Spleen (tissue), 11 donors: ENCODE measurements around the gene SHISA9. TPM values are rescaled to one million over a fixed set of nuclear protein-coding genes. Genes with fewer than 3 reads are reported as not detected.

Source experiments
- DNase-seq: peaks from one replicate; pipeline ENCODE4 v3.0.0-alpha.2; 2020
- H3K27ac ChIP-seq, 8 donors: fragments of 200-600 bp; sonication (generic) in 7 of 8; 1 replicate in 4 of 8; 2 replicates in 4 of 8; pipeline versions ENCODE4 v1.5.0 to v1.8.0; 2016 to 2021; ENCODE audit warnings: inconsistent platforms in 4 of 8, mild to moderate bottlenecking in 4 of 8, moderate library complexity in 1 of 8
- H3K27me3 ChIP-seq, 7 donors: fragments of 200-600 bp; sonication (generic) in 6 of 7; replicated peaks in 1 of 7; 1 replicate in 4 of 7; 2 replicates in 3 of 7; pipeline versions ENCODE4 v1.5.0 to v1.8.0; 2016 to 2021; ENCODE audit warnings: inconsistent platforms in 3 of 7, mild to moderate bottlenecking in 1 of 7
- H3K36me3 ChIP-seq, 6 donors: fragments of 200-600 bp; sonication (generic) in 5 of 6; 1 replicate in 4 of 6; 2 replicates in 2 of 6; pipeline versions ENCODE4 v1.5.0 to v1.8.0; 2016 to 2021; ENCODE audit warnings: inconsistent platforms in 2 of 6
- H3K4me1 ChIP-seq, 6 donors: fragments of 200-600 bp; sonication (generic) in 5 of 6; 1 replicate in 3 of 6; 2 replicates in 3 of 6; pipeline versions ENCODE4 v1.5.0 to v1.8.0; 2016 to 2021; ENCODE audit warnings: inconsistent platforms in 3 of 6
- H3K4me3 ChIP-seq, 8 donors: fragments of 200-600 bp; sonication (generic) in 7 of 8; 1 replicate in 4 of 8; 2 replicates in 4 of 8; pipeline versions ENCODE4 v1.5.0 to v1.8.0; 2016 to 2021; ENCODE audit warnings: inconsistent platforms in 4 of 8, mild to moderate bottlenecking in 4 of 8, moderate library complexity in 2 of 8
- H3K9me3 ChIP-seq, 8 donors: fragments of 200-600 bp; sonication (generic) in 7 of 8; 1 replicate in 4 of 8; 2 replicates in 4 of 8; pipeline versions ENCODE4 v1.5.0 to v1.8.0; 2016 to 2021; ENCODE audit warnings: inconsistent platforms in 4 of 8
- CTCF ChIP-seq, 11 experiments: fragments of 200-600 bp in 7 of 11; fragments of 450-650 bp in 4 of 11; sonication (generic) in 4 of 11; IDR thresholded peaks in 8 of 11; conservative IDR thresholded peaks in 3 of 11; 1 replicate in 7 of 11; 2 replicates in 4 of 11; pipeline versions ENCODE4 v1.4.0 to v1.8.0; 2016 to 2021; ENCODE audit warnings: antibody characterized with exemption in 11 of 11, inconsistent platforms in 4 of 11, mild to moderate bottlenecking in 1 of 11
- POLR2A ChIP-seq, 3 donors: fragments of 450-650 bp; IDR thresholded peaks; one replicate each; pipeline ENCODE4 v1.5.1; 2017; ENCODE audit warnings: antibody characterized with exemption in 3 of 3, mild to moderate bottlenecking in 1 of 3
- POLR2AphosphoS5 ChIP-seq, 3 donors: sonication (generic); formaldehyde crosslinking; IDR thresholded peaks; one replicate each; pipeline ENCODE4 v1.5.1; 2017; ENCODE audit warnings: antibody characterized with exemption in 3 of 3
- WGBS, 5 donors: extraction: QIAGEN DNeasy Blood & Tissue Kit in 3 of 5; methylation state at CpG; one replicate each; pipeline versions ENCODE4 v1.1.5 to v1.1.7; 2013 to 2018; 5-methylcytosine and 5-hydroxymethylcytosine counted together
- intact Hi-C: fragments of 100-400 bp; cut with DNase I; formaldehyde crosslinking; loops from one replicate; pipeline ENCODE4 v1.15.0; 2023; ENCODE audit warnings: low total_unique reads
- polyA plus RNA-seq, 3 donors: library from polyadenylated mRNA; stranded (reverse); fragments of 200-250 nt; gene quantifications; one replicate each; pipeline ENCODE4 v1.2.1, GENCODE V29; 2013
- total RNA-seq, 7 donors: library from RNA; depleted of rRNA in 3 of 7; stranded (reverse); fragments of >200 nt in 3 of 7; fragmentation: NEBNext Ultra II Directional in 4 of 7; extraction: Animal tissue kit (Norgen Biotek cat#: 25700) in 4 of 7; gene quantifications; one replicate each; pipeline versions ENCODE4 v1.1.0 to v1.2.1, GENCODE V29; 2016 to 2021
- donor health status: healthy with polysubstance abuse.
- donor health status: DM: no; HTN: no; CAD: no; lungs with moderate emphysema.
- donor health status: DM: no; HTN: no; CAD: no.
- donor health status: Bipolar disorder and iron deficiency.
- donor health status: healthy.
- donor health status: DM: no; HTN: no; CAD: no.
- donor health status: DM: yes; HTN: yes; CAD: no.

Gene SHISA9
- total and polyA plus RNA-seq, 10 donors = 0.02 to 0.17 (median 0.05) TPM; not detected in 4

DNA sequence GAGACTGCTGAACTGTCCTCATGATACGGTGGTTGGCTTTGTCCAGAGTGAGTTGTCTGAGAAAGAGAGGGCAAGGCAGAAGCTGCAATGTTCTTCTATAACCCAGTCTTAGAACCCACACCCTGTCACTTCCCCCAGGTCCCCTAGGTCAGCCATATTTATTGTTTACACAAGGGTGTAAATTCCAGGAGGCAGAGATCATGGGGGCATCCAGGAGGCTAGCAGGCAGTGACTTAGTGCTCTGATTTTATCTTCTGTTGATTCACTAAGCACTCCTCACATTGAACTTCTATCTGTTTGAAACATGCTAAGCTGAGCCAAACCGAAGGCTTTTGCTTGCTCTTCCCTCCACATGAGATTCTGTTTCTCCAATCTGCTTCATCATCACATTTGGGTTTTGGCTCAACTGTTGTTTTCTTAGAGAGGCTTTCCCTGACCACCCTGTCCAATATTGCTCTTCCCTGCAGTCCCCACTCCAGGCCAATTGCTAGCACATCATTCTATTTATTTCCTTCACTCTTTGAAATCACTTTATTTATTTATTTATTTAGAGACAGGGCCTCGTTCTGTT lies 34.3 kb upstream of the SHISA9 start:
- intact Hi-C loops = no loop called here

GRCh38 chr16:12868169-12868568 lies 33.2 kb upstream of the SHISA9 start:
- no peak for DNase-seq
- 69 to 73% (median 70%) methylated on average over 3 of the region's 3 CpGs for WGBS, 5 donors

More for the DNA sequence above, 34.3 kb upstream of the SHISA9 start:
- TF ChIP-seq POLR2AphosphoS5 (IDR thresholded peaks at IDR 0.05) = no peak
- TF ChIP-seq CTCF (IDR thresholded peaks at IDR 0.05 in 8 of 11, conservative IDR thresholded peaks at IDR 0.05 in 3 of 11) = no peak
- no peak for TF ChIP-seq POLR2A (IDR thresholded peaks at IDR 0.05)
- Histone ChIP-seq H3K27ac (no peak overlapping the region), H3K27me3 (no peaks in the 10 kb centered on the region), H3K9me3 (peaks cover 0 to 12% (median 0%) of the 10 kb centered on the region in 8 donors), H3K4me1 (no peaks in the 10 kb centered on the region), H3K36me3 (no peaks in the 10 kb centered on the region), H3K4me3 (no peak overlapping the region)
- no peak for DNase-seq
- 64 to 85% (median 70%) methylated on average over 3 of the region's 3 CpGs for WGBS, 5 donors

DNA sequence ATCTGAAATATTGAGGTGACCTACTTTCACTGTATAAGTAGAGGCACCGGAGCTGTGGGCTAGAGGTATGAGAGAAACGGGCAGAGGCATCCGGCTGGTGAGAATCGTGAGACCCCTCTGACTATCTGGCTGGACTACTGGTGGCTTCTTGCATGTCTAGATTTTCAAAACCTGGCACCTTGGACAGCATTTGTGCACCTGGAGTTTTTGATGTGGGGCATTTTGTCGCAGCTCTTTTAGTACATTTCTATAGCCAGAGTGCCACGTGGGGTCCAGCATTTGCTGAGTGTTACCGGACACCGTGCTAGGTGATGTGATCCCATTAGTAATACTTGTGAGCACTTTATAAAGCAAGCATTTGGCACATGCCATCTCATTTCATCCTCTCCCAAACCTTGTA lies 32.6 kb upstream of the SHISA9 start:
- TF ChIP-seq CTCF (IDR thresholded peaks at IDR 0.05 in 8 of 11, conservative IDR thresholded peaks at IDR 0.05 in 3 of 11) (no peak), POLR2A (IDR thresholded peaks at IDR 0.05) (no peak), POLR2AphosphoS5 (IDR thresholded peaks at IDR 0.05) (no peak)
- intact Hi-C loops = no loop called here
- Histone ChIP-seq H3K36me3 (no peaks in the 10 kb centered on the region), H3K27me3 (no peaks in the 10 kb centered on the region), H3K4me3 (no peak overlapping the region), H3K9me3 (peaks cover 0 to 12% (median 0%) of the 10 kb centered on the region in 8 donors), H3K27ac (no peak overlapping the region), H3K4me1 (no peaks in the 10 kb centered on the region)
- no peak for DNase-seq
- 78 to 91% (median 84%) methylated on average over 8 of the region's 8 CpGs for WGBS, 5 donors

More at GRCh38 chr16:12868169-12868568, 33.2 kb upstream of the SHISA9 start:
- TF ChIP-seq CTCF (IDR thresholded peaks at IDR 0.05 in 8 of 11, conservative IDR thresholded peaks at IDR 0.05 in 3 of 11) (no peak), POLR2AphosphoS5 (IDR thresholded peaks at IDR 0.05) (no peak), POLR2A (IDR thresholded peaks at IDR 0.05) (no peak)
- Histone ChIP-seq H3K4me1 (no peaks in the 10 kb centered on the region), H3K36me3 (no peaks in the 10 kb centered on the region), H3K27me3 (no peaks in the 10 kb centered on the region), H3K4me3 (no peak overlapping the region), H3K27ac (no peak overlapping the region), H3K9me3 (peaks cover 0 to 12% (median 0%) of the 10 kb centered on the region in 8 donors)
- intact Hi-C loops = no loop called here

DNA sequence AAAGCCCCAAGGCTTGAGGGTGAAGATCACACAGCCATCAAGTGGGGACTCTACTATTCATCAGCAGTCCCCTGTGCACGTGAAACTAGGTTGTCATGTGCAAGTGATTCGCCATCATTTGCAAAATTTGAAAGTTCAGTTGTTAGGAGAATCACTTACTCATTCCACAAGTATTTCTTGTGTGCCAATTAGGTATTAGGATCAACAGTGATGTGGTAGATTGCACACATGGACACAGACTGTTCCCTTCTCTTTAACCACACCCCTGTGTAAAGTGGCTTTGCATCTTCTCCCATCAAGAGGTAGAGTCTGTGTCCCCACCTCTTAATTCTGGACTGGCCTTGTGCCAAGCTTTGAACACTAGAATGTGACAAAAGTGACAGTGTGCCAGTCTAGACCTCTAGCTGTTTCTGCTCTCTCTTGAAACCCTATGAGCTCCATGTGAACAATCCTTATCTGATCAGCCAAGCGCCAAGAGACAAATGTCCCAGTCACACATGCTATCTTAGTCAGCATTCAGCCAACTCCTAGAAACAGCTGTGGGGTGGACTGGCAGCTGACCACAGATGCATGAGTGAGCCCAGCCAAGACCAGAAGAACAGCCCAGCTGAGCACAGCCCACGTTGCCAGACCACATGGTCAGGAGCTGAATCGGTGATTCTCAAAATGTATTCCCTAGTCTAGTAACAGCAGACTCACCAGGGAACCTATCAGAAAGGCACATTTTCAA lies 31.5 kb upstream of the SHISA9 start:
- Histone ChIP-seq H3K4me1 (no peaks in the 10 kb centered on the region), H3K27ac (no peak overlapping the region), H3K4me3 (no peak overlapping the region), H3K27me3 (peaks cover 0 to under 1% (median 0%) of the 10 kb centered on the region in 7 donors), H3K9me3 (peaks cover 0 to 12% (median 0%) of the 10 kb centered on the region in 8 donors), H3K36me3 (no peaks in the 10 kb centered on the region)
- WGBS, 5 donors = 69 to 87% (median 81%) methylated on average over 5 of the region's 5 CpGs
- intact Hi-C loops = no loop called here
- no peak for DNase-seq
- no peak for TF ChIP-seq POLR2A (IDR thresholded peaks at IDR 0.05)
